Transverse colon (tissue), 4 donors: ENCODE data around the gene SMG9. TPM values are rescaled to one million over a fixed set of nuclear protein-coding genes. Genes with fewer than 3 reads are reported as not detected.

ENCODE experiments used
- DNase-seq: peaks from one replicate; pipeline ENCODE4 v3.0.0-alpha.2; 2019
- H3K27ac ChIP-seq, 4 donors: fragments of 200-600 bp; sonication (generic); 2 replicates each; pipeline ENCODE4 v1.5.1; 2016 to 2018; ENCODE audit warnings: inconsistent platforms in 4 of 4
- H3K27me3 ChIP-seq: fragments of 200-600 bp; sonication (generic); 2 replicates; pipeline ENCODE4 v1.5.1; 2017; ENCODE audit warnings: inconsistent platforms
- H3K36me3 ChIP-seq, 4 donors: fragments of 200-600 bp; sonication (generic); 2 replicates each; pipeline ENCODE4 v1.5.1; 2017 to 2019; ENCODE audit warnings: inconsistent platforms in 4 of 4
- H3K4me1 ChIP-seq, 4 donors: fragments of 200-600 bp; sonication (generic); 2 replicates each; pipeline ENCODE4 v1.5.1; 2017 to 2020; ENCODE audit warnings: inconsistent platforms in 4 of 4
- H3K4me3 ChIP-seq, 4 donors: fragments of 200-600 bp; sonication (generic); 1 replicate in 1 of 4; 2 replicates in 3 of 4; pipeline versions ENCODE4 v1.5.1 to v1.6.1; 2017 to 2019; ENCODE audit warnings: inconsistent platforms in 4 of 4
- H3K9me3 ChIP-seq, 2 donors: fragments of 200-600 bp; sonication (generic); 2 replicates each; pipeline ENCODE4 v1.5.1; 2017 to 2019; ENCODE audit warnings: inconsistent platforms in 2 of 2
- CTCF ChIP-seq, 5 experiments: fragments of 200-600 bp in 3 of 5; fragments of 450-650 bp in 2 of 5; sonication (generic) in 3 of 5; IDR thresholded peaks; 1 replicate in 2 of 5; 2 replicates in 3 of 5; pipeline ENCODE4 v1.5.1; 2016 to 2017; ENCODE audit warnings: antibody characterized with exemption in 5 of 5, inconsistent platforms in 3 of 5, mild to moderate bottlenecking in 2 of 5, moderate library complexity in 1 of 5
- EP300 ChIP-seq: sonication (generic); formaldehyde crosslinking; IDR thresholded peaks from one replicate; pipeline ENCODE4 v1.6.1; 2017; ENCODE audit warnings: antibody characterized with exemption, low read depth
- POLR2A ChIP-seq: fragments of 450-650 bp; IDR thresholded peaks from one replicate; pipeline ENCODE4 v1.6.1; 2016; ENCODE audit warnings: antibody characterized with exemption, mild to moderate bottlenecking, moderate library complexity
- POLR2AphosphoS5 ChIP-seq, 3 donors: sonication (generic); formaldehyde crosslinking; IDR thresholded peaks; one replicate each; pipeline ENCODE4 v1.6.1; 2016; ENCODE audit warnings: antibody characterized with exemption in 3 of 3
- WGBS, 2 donors: methylation state at CpG; one replicate each; pipeline ENCODE4 v1.1.5; 2018; ENCODE audit warnings: low coverage in 1 of 2; 5-methylcytosine and 5-hydroxymethylcytosine counted together
- in situ Hi-C, 4 donors: fragments of 200-750 bp; cut with MboI; loops; one replicate each; pipeline versions ENCODE4 v1.15.0 to v1.15.1; 2017; ENCODE audit warnings: low sequenced_read_pairs in 3 of 4, low pct_ligation_motif_present in 1 of 4, low pct_unique_long_range_greater_than_20kb in 1 of 4
- intact Hi-C: fragments of 100-400 bp; cut with DNase I; formaldehyde crosslinking; loops from one replicate; pipeline ENCODE4 v1.15.1; 2023; ENCODE audit warnings: low total_unique reads
- total RNA-seq, 4 donors: library from RNA; depleted of rRNA; stranded (reverse); fragments of >200 nt; gene quantifications; one replicate each; pipeline ENCODE4 v1.1.0, GENCODE V29; 2016

SMG9 gene
- total RNA-seq, 4 donors from 2014 or later: 4.1 to 68.7 (median 13.8) TPM

GRCh38 chr19:43704002-43704705 lies 50.6 kb downstream of the SMG9 start:
- in situ Hi-C loops (no loop called here), intact Hi-C loops (no loop called here)
- no peak overlapping the region for H3K27ac ChIP-seq
- DNase-seq: peak; percentile 43
- no peaks in the 10 kb centered on the region for H3K9me3 ChIP-seq
- WGBS, 2 donors: 50 to 64% methylated on average over 2 to 7 of the region's 7 CpGs
- no peak overlapping the region for H3K4me3 ChIP-seq
- no peaks in the 10 kb centered on the region for H3K36me3 ChIP-seq
- TF ChIP-seq POLR2AphosphoS5 (IDR thresholded peaks at IDR 0.05) (no peak), CTCF (IDR thresholded peaks at IDR 0.05) (no peak), EP300 (no peak), POLR2A (no peak)
- H3K4me1 ChIP-seq: peaks cover 3 to 23% (median 20%) of the 10 kb centered on the region in 4 donors
- H3K27me3 ChIP-seq: peaks cover 5% of the 10 kb centered on the region

GRCh38 chr19:43700395-43701000 lies 54.3 kb downstream of the SMG9 start:
- intact Hi-C loops (no loop called here), in situ Hi-C loops (no loop called here)
- H3K9me3 ChIP-seq: no peaks in the 10 kb centered on the region
- TF ChIP-seq CTCF (IDR thresholded peaks at IDR 0.05) (no peak), EP300 (no peak), POLR2A (no peak)
- peak overlapping the region in 3 of 4 donors; percentile 3 to 36 (median 13) for H3K4me3 ChIP-seq
- peak overlapping the region; percentile 79 to 89 (median 84) for H3K27ac ChIP-seq
- WGBS, 2 donors: 72% methylated on average over 13 of the region's 13 CpGs; no CpG with 5 or more reads in 1 of the 2 donors
- DNase-seq: peak; percentile 51
- H3K4me1 ChIP-seq: peaks cover 3 to 27% (median 22%) of the 10 kb centered on the region in 4 donors
- H3K27me3 ChIP-seq: peaks cover 10% of the 10 kb centered on the region
- no peaks in the 10 kb centered on the region for H3K36me3 ChIP-seq

- Histone ChIP-seq H3K9me3 (no peaks in the 10 kb centered on the region), H3K27me3 (peaks cover 10% of the 10 kb centered on the region), H3K4me1 (peaks cover 3 to 33% (median 22%) of the 10 kb centered on the region in 4 donors), H3K36me3 (no peaks in the 10 kb centered on the region), H3K4me3 (peak overlapping the region in 3 of 4 donors; percentile 12 to 46 (median 22)), H3K27ac (peak overlapping the region; percentile 79 to 89 (median 84))
- no peak for TF ChIP-seq EP300
- TF ChIP-seq CTCF (IDR thresholded peaks at IDR 0.05): no peak
- TF ChIP-seq POLR2AphosphoS5 (IDR thresholded peaks at IDR 0.05): no peak
- no peak for TF ChIP-seq POLR2A
- peak; percentile 48 for DNase-seq
- in situ Hi-C loops (no loop called here), intact Hi-C loops (no loop called here)
- WGBS, 2 donors: 28% methylated on average over 20 of the region's 46 CpGs; no CpG with 5 or more reads in 1 of the 2 donors
Measured at GRCh38 chr19:43699506-43700394, 55.0 kb downstream of the SMG9 start.

- DNase-seq: no peak
- TF ChIP-seq POLR2A (no peak), POLR2AphosphoS5 (IDR thresholded peaks at IDR 0.05) (no peak), EP300 (no peak), CTCF (IDR thresholded peaks at IDR 0.05) (no peak)
- Histone ChIP-seq H3K4me3 (no peak overlapping the region), H3K27ac (no peak overlapping the region), H3K4me1 (peaks cover 3 to 40% (median 22%) of the 10 kb centered on the region in 4 donors), H3K36me3 (no peaks in the 10 kb centered on the region), H3K9me3 (peaks cover 0 to 2% of the 10 kb centered on the region in 2 donors), H3K27me3 (peaks cover 10% of the 10 kb centered on the region)
- WGBS, 2 donors: 55% methylated on average over 5 of the region's 5 CpGs; no CpG with 5 or more reads in 1 of the 2 donors
- in situ Hi-C loops (no loop called here), intact Hi-C loops (no loop called here)
Measured at GRCh38 chr19:43697295-43697694, 57.5 kb downstream of the SMG9 start.
